Left renal pelvis (tissue), 4 donors: ENCODE measurements around the gene FGD2. TPM values are rescaled to one million over a fixed set of nuclear protein-coding genes. Genes with fewer than 3 reads are reported as not detected.

Experiments
- DNase-seq, 4 donors: peaks; one replicate each; pipeline ENCODE4 v3.0.0-alpha.2; 2013; ENCODE audit warnings: low read depth in 4 of 4, low spot score in 3 of 4
- polyA plus RNA-seq, 4 donors: library from polyadenylated mRNA; unstranded; fragments of 120-200 nt; gene quantifications; one replicate each; pipeline ENCODE4 v1.2.1, GENCODE V29; 2013; ENCODE audit not compliant: insufficient read length in 4 of 4

The FGD2 gene
- polyA plus RNA-seq, 4 donors, result 1.2 to 3.9 (median 2.4) TPM

GRCh38 chr6:37016995-37017394 lies 11.5 kb downstream of the FGD2 start:
- DNase-seq, result no peak

- DNase-seq, result no peak
Observed at GRCh38 chr6:37017606-37018197, 12.2 kb downstream of the FGD2 start.

- peak; percentile 68 to 80 (median 73) for DNase-seq
Observed at GRCh38 chr6:37018198-37019064, 13.0 kb downstream of the FGD2 start.

- DNase-seq, result no peak
Observed at GRCh38 chr6:37019065-37019450, 13.6 kb downstream of the FGD2 start.

GRCh38 chr6:37020381-37020780 lies 14.9 kb downstream of the FGD2 start:
- DNase-seq, result no peak

GRCh38 chr6:37020812-37021211 lies 15.4 kb downstream of the FGD2 start:
- no peak for DNase-seq

- DNase-seq, result no peak
Observed at GRCh38 chr6:37021356-37022129, 16.1 kb downstream of the FGD2 start.

GRCh38 chr6:37022135-37022863 lies 16.8 kb downstream of the FGD2 start:
- DNase-seq, result no peak

GRCh38 chr6:37024656-37025337 lies 19.3 kb downstream of the FGD2 start:
- DNase-seq, result no peak

GRCh38 chr6:37025621-37026466 lies 20.4 kb downstream of the FGD2 start:
- DNase-seq, result no peak

- DNase-seq, result no peak
Observed at GRCh38 chr6:37027036-37027720, 21.7 kb downstream of the FGD2 start.

- no peak for DNase-seq
Observed at GRCh38 chr6:37027811-37028469, 22.5 kb downstream of the FGD2 start.

- no peak for DNase-seq
Observed at GRCh38 chr6:37029249-37029971, 24.0 kb downstream of the FGD2 start.

- DNase-seq, result no peak
Observed at GRCh38 chr6:37030599-37030998, 25.1 kb downstream of the FGD2 start.

GRCh38 chr6:37032239-37032638 lies 26.8 kb downstream of the FGD2 start:
- DNase-seq, result no peak

- no peak for DNase-seq
Observed at GRCh38 chr6:37033255-37033654, 27.8 kb downstream of the FGD2 start.
